Stimulated activated CD4-positive, alpha-beta T cell treated with anti-CD3 and anti-CD28 coated beads, Interleukin-1b, Interleukin-23, amount 100 ng/mL, for 24 hours (primary cell): Measurements from ENCODE around the gene ZFP36L2.

Experiments used
- DNase-seq, 4 experiments: peaks; one replicate each; pipeline ENCODE4 v3.0.0-alpha.2; 2020; ENCODE audit warnings: low read depth in 4 of 4, low spot score in 1 of 4

ZFP36L2 gene

GRCh38 chr2:43248621-43249020, 22.2 kb upstream of the ZFP36L2 start:
- DNase-seq: no peak

DNA sequence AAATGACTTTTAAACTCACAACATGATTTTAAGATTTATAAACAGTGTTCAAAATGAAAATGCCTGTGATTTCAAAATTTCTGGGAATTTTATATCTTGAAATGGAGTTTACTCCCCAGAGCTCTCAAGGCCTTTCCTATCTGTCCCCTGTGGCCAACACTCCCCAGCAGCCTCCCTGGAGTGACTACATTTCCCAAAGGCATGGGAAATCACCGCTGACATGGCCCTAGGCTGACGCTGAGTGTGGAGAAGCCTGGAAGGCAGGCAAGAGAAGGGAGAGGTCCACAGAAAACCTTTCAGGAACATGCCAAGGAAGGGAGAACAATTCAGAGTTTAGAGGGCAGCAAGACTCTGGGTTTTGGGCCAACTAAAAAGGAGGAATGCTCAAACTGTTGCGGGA, 20.2 kb upstream of the ZFP36L2 start:
- no peak for DNase-seq

- no peak for DNase-seq
Observed at GRCh38 chr2:43241558-43241957, 15.2 kb upstream of the ZFP36L2 start.

DNA sequence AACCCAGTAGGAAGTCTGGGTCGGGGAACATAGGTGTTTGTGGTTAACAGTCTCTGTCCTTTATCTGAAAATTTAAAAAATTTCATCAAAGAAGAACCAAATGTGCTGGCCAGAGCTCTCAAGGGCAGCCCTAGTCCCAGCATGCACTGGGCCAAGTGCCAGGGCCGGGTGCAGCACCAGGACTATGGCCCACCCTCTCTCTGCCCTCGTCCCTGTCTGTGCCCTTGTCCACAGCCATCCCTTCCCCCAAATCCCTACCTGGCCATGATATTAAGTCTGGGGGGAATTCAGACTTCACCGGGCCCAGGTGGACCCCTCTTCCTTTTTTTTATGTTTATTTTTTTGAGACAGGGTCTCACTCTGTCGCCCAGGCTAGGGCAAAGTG, 14.4 kb upstream of the ZFP36L2 start:
- no peak for DNase-seq

GRCh38 chr2:43239981-43240765, 13.8 kb upstream of the ZFP36L2 start:
- no peak for DNase-seq

DNA sequence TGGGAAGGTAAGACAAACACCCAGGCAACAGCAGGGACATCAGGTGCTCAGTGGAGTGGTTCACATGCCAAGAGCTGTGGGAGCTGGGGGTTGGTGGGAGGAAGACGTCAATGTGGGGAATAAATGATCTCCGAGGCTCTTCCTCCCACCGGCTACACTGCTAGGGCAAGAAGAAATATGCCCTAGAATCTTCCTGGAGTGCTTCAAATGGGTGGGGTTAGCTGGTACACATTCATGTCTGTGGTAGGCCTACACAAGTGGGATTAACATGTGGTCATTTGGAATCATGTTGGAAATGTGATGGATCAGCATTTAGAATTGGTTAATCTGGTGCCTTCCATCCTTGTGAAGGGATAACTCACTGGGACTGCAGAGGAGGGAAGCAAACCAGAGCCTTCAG, 12.4 kb upstream of the ZFP36L2 start:
- no peak for DNase-seq

GRCh38 chr2:43238176-43238575, 11.8 kb upstream of the ZFP36L2 start:
- no peak for DNase-seq

GRCh38 chr2:43233218-43234212, 7.1 kb upstream of the ZFP36L2 start:
- DNase-seq: no peak

DNA sequence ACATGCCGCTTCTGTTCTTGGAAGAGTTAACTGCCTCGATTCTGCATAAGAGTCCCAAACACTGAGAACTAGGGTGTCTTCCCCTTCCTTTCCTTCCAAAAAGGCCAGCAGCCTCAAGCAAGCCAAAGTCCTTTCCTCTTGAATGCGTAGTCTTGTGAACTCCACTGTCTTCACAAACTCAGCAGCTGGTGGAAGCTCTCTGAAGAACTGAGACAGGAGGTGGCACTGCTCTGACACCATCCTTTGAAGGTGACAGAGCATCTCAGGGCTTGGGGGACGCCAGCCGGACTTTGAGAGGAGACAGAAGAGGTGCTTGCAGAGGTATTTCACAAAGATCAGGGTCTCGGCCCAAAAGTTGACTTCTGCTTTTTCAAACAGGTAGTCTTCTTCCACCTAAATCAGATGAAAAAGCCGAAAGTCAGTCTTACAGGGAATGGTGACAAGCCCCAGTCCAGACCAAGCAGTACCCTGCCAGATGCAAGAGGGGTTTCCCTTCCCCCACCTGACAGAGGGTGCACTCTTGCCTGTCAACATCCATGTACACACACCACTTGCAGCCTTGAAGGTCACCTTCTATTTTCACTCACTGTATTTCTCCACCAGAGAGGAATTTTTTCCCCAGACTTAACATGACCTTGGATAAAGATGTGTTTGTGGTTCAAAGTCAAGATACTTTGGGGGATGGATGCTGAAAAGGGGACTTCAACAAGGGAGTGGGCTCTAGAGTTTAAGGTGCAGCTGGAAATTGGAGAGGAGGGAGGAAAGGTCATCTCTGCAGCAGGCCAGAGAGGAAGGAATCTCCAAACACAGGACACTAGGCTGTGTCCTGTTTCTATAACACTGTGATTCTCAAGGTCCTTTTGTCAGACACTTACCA, 4.8 kb upstream of the ZFP36L2 start:
- DNase-seq: no peak

- no peak for DNase-seq
Observed at GRCh38 chr2:43230351-43230885, 4.0 kb upstream of the ZFP36L2 start.

- no peak for DNase-seq
Observed at GRCh38 chr2:43228756-43229659, 2.6 kb upstream of the ZFP36L2 start.

DNA sequence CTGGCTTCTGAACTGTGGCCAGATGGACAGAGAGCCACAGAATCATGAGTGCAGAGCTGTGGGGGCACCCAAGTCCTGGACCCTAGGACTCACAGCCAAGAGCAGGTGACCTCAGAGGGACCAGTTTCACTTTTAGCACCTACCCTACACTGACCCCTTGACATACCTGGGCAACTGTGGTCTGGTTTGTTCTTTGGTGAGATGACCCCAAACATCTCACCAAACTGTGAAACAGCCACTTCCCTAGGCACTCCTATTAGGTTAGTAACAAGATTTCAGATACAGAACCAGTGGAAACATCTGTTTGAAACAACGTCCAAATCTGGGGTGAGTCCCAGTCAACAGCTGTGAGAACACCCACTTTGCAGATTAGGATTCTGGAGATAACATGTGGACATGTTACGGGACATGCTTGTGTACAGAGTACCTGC, 1.9 kb upstream of the ZFP36L2 start:
- DNase-seq: no peak

- no peak for DNase-seq
Observed at GRCh38 chr2:43227830-43228281, 1.4 kb upstream of the ZFP36L2 start.

DNA sequence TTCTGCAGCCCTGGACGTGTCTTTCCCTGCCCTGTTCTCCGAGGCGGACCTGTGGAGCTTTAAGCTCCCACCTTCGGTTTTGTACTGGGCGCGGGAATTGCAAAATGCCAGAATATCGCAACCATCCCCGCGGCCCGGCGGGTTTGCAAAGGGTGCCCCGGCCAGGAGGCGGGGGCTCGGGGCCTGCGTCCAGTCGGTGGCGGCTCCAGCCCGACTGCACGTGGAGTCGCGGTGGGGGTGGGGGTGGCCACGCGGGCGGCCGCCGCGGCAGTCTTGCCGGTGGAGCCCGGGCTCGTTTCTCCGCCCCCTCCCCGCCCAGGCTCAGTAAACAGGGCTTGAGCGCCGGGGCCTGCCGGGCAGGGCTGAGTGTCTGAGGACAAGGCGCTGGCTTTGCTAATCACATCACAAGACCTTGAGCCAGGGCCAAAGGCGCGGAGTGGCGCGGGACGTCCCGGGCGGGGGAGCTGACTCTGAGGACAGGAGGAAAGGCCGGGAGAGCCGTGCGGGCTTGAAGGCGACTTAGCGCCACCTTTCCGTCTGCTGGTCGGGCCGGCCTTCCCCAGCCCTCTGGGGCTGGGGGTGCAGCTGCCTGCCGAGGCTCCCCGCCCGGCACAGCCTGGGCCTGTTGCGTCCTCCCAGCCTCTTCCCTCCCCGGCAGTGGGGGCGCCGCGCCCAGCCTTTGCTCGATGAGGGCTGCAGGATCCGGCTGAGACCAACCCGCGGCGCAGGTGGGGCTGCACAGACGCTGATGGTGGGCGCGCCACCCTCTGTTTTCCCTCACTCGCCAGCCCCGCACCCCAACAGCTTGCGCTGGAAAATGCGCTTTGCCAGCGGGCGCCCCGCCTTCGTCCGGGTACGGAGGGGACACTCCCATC, 786 bp upstream of the ZFP36L2 start:
- DNase-seq: peak; percentile 33 to 67 (median 46)

DNA sequence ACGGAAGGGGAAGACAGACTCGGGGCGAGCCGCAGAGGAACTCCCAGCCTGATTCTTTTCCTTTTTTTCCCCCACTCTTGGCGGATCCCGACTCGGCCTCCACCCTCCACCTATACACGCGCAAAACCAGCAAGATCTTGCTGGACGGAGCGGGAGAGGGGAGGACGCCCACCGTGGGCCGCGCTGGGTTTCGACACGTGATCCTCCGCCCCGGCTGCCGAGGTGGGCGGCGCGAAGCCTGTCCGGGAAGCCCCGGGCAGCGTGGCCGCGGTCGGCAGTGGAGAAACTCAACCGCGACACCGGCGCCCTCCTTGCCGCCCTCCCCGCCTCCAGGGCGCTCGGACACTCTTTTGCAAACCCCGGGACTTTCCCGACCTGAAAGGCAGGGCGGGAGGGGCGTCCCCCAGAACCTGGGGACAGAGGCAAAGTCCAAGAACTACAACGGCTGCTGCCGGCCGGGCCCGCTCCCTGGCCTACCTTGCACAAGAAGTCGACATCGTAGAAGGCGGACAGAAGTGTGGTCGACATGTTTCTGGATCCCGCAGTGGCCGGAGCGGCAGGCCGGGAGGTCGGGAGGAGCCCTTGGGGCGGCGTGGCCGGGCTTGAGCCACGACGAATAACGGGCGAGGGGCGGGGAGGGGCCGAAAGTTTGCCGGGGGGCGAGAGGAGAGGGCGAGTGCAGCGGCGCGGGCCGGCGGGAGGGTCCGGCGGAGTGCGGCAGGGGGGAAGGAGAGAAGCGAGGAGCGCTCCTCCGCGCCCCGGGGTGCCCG, 433 bp downstream of the ZFP36L2 start:
- peak; percentile 25 to 58 (median 44) for DNase-seq

DNA sequence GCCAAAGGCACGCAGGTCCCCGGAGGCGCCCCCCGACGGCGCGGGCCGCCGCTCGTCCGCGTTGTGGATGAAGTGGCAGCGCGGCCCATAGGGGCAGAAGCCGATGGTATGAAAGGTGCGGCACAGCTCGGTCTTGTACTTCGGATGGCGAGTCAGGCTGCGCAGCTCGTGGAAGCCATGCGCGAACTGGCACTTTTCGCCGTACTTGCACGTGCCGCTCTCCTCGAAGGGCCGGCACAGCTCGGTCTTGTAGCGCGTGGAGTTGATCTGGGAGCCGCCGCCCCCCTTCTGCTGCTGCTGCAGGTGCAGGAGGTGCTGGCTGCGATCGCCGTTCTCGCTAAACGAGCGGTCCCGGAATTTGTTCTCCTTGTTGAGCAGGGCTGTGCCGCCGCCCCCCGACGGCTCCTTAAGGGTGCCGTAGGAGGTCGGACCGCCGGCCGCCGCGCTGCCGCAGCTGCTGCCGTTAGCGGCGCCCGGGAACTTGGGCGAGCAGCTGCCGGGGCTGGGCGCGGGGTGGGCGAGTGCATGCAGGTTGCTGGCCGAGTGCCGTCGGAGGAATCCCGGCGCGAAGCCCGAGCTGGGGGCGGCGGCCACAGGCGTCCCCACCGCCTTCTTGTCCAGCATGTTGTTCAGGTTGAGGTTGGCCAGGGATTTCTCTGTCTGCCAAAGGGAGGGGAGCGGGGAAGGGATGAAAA, 1.2 kb downstream of the ZFP36L2 start:
- DNase-seq: peak; percentile 28 to 48 (median 36)

DNA sequence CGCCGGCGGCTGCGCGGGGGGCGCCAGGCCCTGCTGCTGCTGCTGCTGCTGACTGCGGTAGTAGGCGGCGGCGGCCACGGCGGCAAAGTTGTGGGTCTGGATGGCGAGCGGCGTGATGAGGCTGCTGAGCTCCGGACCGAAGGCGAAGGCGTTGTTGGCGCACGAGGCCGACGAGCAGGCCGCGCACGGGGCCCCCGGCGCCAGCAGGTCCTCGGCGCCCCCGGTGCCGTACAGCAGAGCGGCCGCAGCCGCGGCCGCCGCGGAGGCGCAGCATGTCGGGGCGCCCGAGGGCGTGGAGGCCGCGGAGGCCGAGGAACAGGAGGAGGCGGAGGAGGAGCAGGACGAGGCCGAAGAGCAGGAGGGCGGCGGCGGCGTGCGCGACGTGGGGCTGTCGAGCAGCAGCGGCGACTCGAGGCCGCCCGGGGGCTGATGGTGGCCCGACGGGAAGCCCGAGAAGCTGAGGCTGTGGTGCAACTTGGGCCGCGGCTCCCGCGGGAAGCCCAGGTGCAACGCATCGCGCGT, 1.8 kb downstream of the ZFP36L2 start:
- peak in 1 of 4 experiments; percentile 21 for DNase-seq
